ENCODE data around the gene CD6. TPM values are rescaled to one million over a fixed set of nuclear protein-coding genes. Genes with fewer than 3 reads are reported as not detected.

Gene CD6
- total and polyA plus RNA-seq, 2 of the 8 experiments (the other 6 are each of a cell fraction or from before 2014, with no cell fraction given): 0.03 TPM; not detected in 1

DNA sequence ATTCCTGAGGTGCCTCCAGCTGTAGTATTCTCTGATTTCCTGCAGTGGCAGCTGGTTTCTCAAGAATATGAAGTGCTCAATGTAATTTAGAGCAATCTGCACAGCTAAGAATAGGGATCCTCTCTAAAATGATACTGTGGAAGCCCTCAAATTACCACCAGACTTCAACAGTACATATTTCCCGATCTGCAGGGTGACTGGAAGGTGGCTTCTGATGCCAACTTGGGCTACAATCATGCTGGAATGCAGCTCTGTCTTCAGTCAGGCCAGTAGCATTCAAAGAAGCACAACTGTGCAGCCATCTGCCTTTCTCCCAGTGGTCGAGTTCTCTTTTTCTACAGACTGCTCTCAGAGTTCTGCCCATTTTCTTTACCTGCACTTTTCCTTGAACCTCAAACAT, 75.4 kb downstream of the CD6 start:
- Histone ChIP-seq H3K4ac (replicated peaks; ENCODE audit: insufficient read length, low read depth, low read length) (no peak overlapping the region), H3K56ac (replicated peaks; ENCODE audit: insufficient read length, low read depth, low read length) (no peak overlapping the region), H4K5ac (ENCODE audit: insufficient read length, low read depth, low read length) (no peak overlapping the region), H3K27ac (ENCODE audit: low read depth, low read length) (no peak overlapping the region), H2AFZ (ENCODE audit: low read length) (no peak overlapping the region), H2BK20ac (ENCODE audit: low read length) (no peak overlapping the region), H4K91ac (replicated peaks; ENCODE audit: insufficient read length, low read length) (no peak overlapping the region), H3K4me2 (ENCODE audit: insufficient read depth in 1 of 2, low read depth in 2 of 2, low read length in 2 of 2) (no peak overlapping the region), H3K9ac (replicated peaks in 1 of 4; ENCODE audit: extremely low read depth in 1 of 4, low read depth in 3 of 4, low read length in 3 of 4) (no peak overlapping the region), H3K23me2 (ENCODE audit: low read depth, low read length) (no peaks in the 10 kb centered on the region), H3K18ac (ENCODE audit: extremely low read depth, low read length) (no peak overlapping the region), H2BK12ac (ENCODE audit: low read depth, low read length) (no peak overlapping the region), H4K8ac (ENCODE audit: extremely low read depth, insufficient read depth, low read length) (no peak overlapping the region), H2BK120ac (replicated peaks; ENCODE audit: low read depth, low read length) (no peak overlapping the region), H3K36me3 (ENCODE audit: control insufficient read depth in 2 of 4, insufficient read depth in 4 of 4, low read length in 3 of 4) (no peaks in the 10 kb centered on the region), H3K4me1 (replicated peaks in 1 of 4; ENCODE audit: control insufficient read depth in 3 of 4, insufficient read depth in 4 of 4, low read length in 3 of 4) (peaks cover 2 to 6% (median 3%) of the 10 kb centered on the region in 4 experiments; a peak in 6 of 7 replicates), H2BK5ac (ENCODE audit: low read depth, low read length) (no peak overlapping the region), H4K20me1 (replicated peaks in 1 of 2; ENCODE audit: control insufficient read depth in 1 of 2, insufficient read depth in 2 of 2, low read length in 2 of 2) (no peaks in the 10 kb centered on the region), H2BK15ac (ENCODE audit: low read length) (no peak overlapping the region), H2AK5ac (ENCODE audit: low read depth, low read length) (no peak overlapping the region), H3K14ac (ENCODE audit: insufficient read length) (no peak overlapping the region), H3K9me3 (ENCODE audit: insufficient read depth in 2 of 2, low read depth in 1 of 2, low read length in 1 of 2) (no peaks in the 10 kb centered on the region), H3K23ac (ENCODE audit: insufficient read length) (no peak overlapping the region), H3K79me2 (ENCODE audit: control insufficient read depth in 1 of 2, insufficient read depth in 2 of 2, low read length in 2 of 2) (no peaks in the 10 kb centered on the region), H3K79me1 (ENCODE audit: low read depth, low read length) (no peaks in the 10 kb centered on the region), H3K27me3 (replicated peaks in 1 of 4; ENCODE audit: control insufficient read depth in 3 of 4, extremely low read depth in 1 of 4, insufficient read depth in 3 of 4, low read length in 3 of 4) (no peaks in the 10 kb centered on the region; a peak in 1 of 7 replicates), H3K4me3 (ENCODE audit: extremely low read depth in 1 of 4, insufficient read depth in 2 of 4, low read depth in 3 of 4, low read length in 4 of 4) (no peak overlapping the region)
- 88% methylated on average over 2 of the region's 2 CpGs; no CpG with 5 or more reads in 1 of the 2 experiments for WGBS, 2 experiments (ENCODE audit: extremely low coverage in 1 of 2, insufficient coverage in 1 of 2, insufficient read length in 1 of 2, insufficient replicate concordance in 2 of 2, low coverage in 1 of 2, low lambda C conversion rate in 2 of 2, missing lambda C conversion rate in 1 of 2)
- no peak for TF ChIP-seq GTF2F1 (IDR thresholded peaks at IDR 0.05; ENCODE audit: borderline replicate concordance, low read depth, low read length)
- no peak for TF ChIP-seq TCF12 (IDR thresholded peaks at IDR 0.05; ENCODE audit: low read depth, low read length)
- no peak for TF ChIP-seq BACH1 (IDR thresholded peaks at IDR 0.05; ENCODE audit: low read length)
- TF ChIP-seq TAF1 (IDR thresholded peaks at IDR 0.05; ENCODE audit: low read depth, low read length): no peak
- no peak for TF ChIP-seq RAD21 (IDR thresholded peaks at IDR 0.05 in 1 of 2, conservative IDR thresholded peaks at IDR 0.05 in 1 of 2; ENCODE audit: low read depth in 2 of 2, low read length in 2 of 2)
- TF ChIP-seq SIRT6 (IDR thresholded peaks at IDR 0.05; ENCODE audit: low read length): no peak
- TF ChIP-seq TAF7 (optimal IDR thresholded peaks at IDR 0.05; ENCODE audit: borderline replicate concordance, low read depth, low read length): no peak
- TF ChIP-seq HDAC6 (IDR thresholded peaks at IDR 0.05; ENCODE audit: low read depth, low read length): no peak
- TF ChIP-seq RXRA (IDR thresholded peaks at IDR 0.05; ENCODE audit: insufficient read depth, low read depth, low read length): no peak
- CTCF ChIA-PET (ENCODE audit: partially characterized antibody): interaction anchor here (0.7 to 1.4 kb wide), 3 partner anchors 10 to 79 kb away, joined by 3 to 4 read pairs (median 3); no protein-coding TSS in a partner anchor
- no peak for DNase-seq (ENCODE audit: low read depth in 1 of 2, low spot score in 2 of 2)
- no peak for FAIRE-seq
- POLR2A ChIA-PET (ENCODE audit: partially characterized antibody): no interaction called here

All from H1 (cell line).